OCI-LY3 (cell line): Measurements from ENCODE around the gene SYNGR2.

Experiments
- H2AFZ ChIP-seq: fragments of 200-600, 300-600 bp; shearing (Covaris generic); 2 replicates; pipeline ENCODE4 v1.6.0; 2014; ENCODE audit warnings: antibody characterized with exemption, low read depth, low read length
- H3K27ac ChIP-seq: fragments of 200-600, 300-600 bp; sonication (generic); 2 replicates; pipeline ENCODE4 v1.5.1; 2014; ENCODE audit warnings: mild to moderate bottlenecking, low read length, moderate library complexity, mixed read lengths
- H3K27me3 ChIP-seq: fragments of 200-600, 300-600 bp; sonication (generic); 2 replicates; pipeline ENCODE4 v1.6.1; 2014; ENCODE audit warnings: low read depth, low read length, mixed read lengths
- H3K36me3 ChIP-seq: fragments of 200-600, 300-600 bp; sonication (generic); replicated peaks from 2 replicates; pipeline ENCODE3; 2014; ENCODE audit warnings: low read depth, low read length, mixed read lengths
- H3K4me1 ChIP-seq: fragments of 300-600, 200-600 bp; sonication (generic); 2 replicates; pipeline ENCODE4 v1.6.1; 2014; ENCODE audit warnings: low read length, mixed read lengths
- H3K4me2 ChIP-seq: fragments of 200-600, 300-600 bp; sonication (generic); 2 replicates; pipeline ENCODE4 v1.6.1; 2014; ENCODE audit warnings: low read length, mixed read lengths
- H3K4me3 ChIP-seq: fragments of 300-600, 200-600 bp; sonication (generic); 2 replicates; pipeline ENCODE4 v1.5.1; 2014; ENCODE audit warnings: antibody characterized with exemption, mild to moderate bottlenecking, low read length, moderate library complexity
- H3K79me2 ChIP-seq: fragments of 300-600, 200-600 bp; shearing (Covaris generic); 2 replicates; pipeline ENCODE4 v1.6.1; 2014; ENCODE audit warnings: mild to moderate bottlenecking, low read length, mixed read lengths
- H3K9ac ChIP-seq: fragments of 300-600, 200-600 bp; shearing (Covaris generic); 2 replicates; pipeline ENCODE4 v1.6.0; 2014; ENCODE audit warnings: mild to moderate bottlenecking, low read length, moderate library complexity
- H3K9me3 ChIP-seq: fragments of 200-600, 300-600 bp; shearing (Covaris generic); 2 replicates; pipeline ENCODE4 v1.6.1; 2014; ENCODE audit warnings: low read length, mixed read lengths; ENCODE audit not compliant: insufficient read depth
- H4K20me1 ChIP-seq: fragments of 200-600, 300-600 bp; sonication (generic); 2 replicates; pipeline ENCODE4 v1.6.1; 2016; ENCODE audit warnings: low read length, mixed read lengths; ENCODE audit not compliant: insufficient read depth
- EZH2phosphoT487 ChIP-seq: fragments of 200-600 bp; shearing (Covaris generic); IDR thresholded peaks from 2 replicates; pipeline ENCODE4 v1.6.1; 2018; ENCODE audit warnings: antibody characterized with exemption, mixed run types, low read depth
- TF ChIP-seq, protein P1 (sequence below): fragments of 200-600, 300-600 bp; sonication (generic); IDR thresholded peaks from 2 replicates; pipeline ENCODE4 v1.5.1; 2014; ENCODE audit warnings: antibody characterized with exemption, low read length, low read depth

The SYNGR2 gene

DNA sequence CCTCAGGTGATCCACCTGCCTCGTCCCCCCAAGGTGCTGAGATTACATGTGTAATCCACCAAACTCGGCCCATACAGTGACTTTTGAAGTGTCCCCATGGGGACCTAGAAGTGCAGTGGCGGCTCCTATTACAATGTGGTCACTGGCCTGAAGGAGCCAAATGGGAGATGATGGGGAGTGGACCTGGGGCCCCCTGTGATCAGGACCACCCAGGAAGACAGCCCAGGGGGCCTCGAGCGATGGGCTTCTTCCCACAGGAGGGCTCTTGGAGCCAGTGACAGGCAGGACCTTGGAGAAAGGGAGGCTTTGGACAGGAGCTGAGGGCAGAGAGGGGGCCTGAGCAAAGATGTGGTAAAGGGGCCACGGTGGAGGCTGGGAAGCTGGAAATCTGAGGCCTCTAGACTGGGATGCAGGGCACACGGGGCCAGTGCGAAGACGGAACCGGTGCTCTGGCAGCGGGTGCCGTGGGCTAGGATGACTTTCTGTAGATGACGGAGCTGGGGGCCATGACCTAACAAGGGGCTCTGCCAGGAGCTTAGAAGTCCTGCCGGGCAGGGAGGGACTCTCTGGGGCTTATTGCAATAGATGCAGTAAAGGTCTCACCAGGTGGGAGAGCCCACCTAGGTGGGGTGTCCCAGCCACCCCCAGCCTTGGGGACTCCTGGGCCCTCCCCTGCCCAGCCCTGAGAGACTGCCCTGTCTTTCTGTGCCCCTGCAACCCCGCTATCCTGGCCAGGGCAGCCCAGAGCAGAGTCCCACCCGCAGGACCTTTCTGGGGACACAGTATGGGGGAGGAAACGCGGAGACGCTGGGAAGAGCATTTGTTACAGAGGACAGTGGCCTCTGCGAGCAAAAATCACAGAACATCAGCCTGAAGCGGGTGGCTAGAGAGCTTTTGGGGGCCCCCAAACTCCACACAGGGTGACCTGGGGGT, 24.9 kb upstream of the SYNGR2 start:
- no peaks in the 10 kb centered on the region for H4K20me1 ChIP-seq
- H3K36me3 ChIP-seq: peaks cover 5% of the 10 kb centered on the region
- no peaks in the 10 kb centered on the region for H3K9me3 ChIP-seq
- peak overlapping the region; percentile 61 for H3K4me2 ChIP-seq
- peak overlapping the region; percentile 79 for H3K9ac ChIP-seq
- H3K79me2 ChIP-seq: peaks cover 3% of the 10 kb centered on the region; the same call in 1 of the 2 replicates
- no peak overlapping the region for H3K4me3 ChIP-seq
- H3K27me3 ChIP-seq: no peaks in the 10 kb centered on the region
- no peak for TF ChIP-seq EZH2phosphoT487
- TF ChIP-seq, protein P1, sequence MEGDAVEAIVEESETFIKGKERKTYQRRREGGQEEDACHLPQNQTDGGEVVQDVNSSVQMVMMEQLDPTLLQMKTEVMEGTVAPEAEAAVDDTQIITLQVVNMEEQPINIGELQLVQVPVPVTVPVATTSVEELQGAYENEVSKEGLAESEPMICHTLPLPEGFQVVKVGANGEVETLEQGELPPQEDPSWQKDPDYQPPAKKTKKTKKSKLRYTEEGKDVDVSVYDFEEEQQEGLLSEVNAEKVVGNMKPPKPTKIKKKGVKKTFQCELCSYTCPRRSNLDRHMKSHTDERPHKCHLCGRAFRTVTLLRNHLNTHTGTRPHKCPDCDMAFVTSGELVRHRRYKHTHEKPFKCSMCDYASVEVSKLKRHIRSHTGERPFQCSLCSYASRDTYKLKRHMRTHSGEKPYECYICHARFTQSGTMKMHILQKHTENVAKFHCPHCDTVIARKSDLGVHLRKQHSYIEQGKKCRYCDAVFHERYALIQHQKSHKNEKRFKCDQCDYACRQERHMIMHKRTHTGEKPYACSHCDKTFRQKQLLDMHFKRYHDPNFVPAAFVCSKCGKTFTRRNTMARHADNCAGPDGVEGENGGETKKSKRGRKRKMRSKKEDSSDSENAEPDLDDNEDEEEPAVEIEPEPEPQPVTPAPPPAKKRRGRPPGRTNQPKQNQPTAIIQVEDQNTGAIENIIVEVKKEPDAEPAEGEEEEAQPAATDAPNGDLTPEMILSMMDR: no peak
- H2AFZ ChIP-seq: no peak overlapping the region
- peak overlapping the region; percentile 94 for H3K27ac ChIP-seq
- H3K4me1 ChIP-seq: peaks cover 91% of the 10 kb centered on the region

DNA sequence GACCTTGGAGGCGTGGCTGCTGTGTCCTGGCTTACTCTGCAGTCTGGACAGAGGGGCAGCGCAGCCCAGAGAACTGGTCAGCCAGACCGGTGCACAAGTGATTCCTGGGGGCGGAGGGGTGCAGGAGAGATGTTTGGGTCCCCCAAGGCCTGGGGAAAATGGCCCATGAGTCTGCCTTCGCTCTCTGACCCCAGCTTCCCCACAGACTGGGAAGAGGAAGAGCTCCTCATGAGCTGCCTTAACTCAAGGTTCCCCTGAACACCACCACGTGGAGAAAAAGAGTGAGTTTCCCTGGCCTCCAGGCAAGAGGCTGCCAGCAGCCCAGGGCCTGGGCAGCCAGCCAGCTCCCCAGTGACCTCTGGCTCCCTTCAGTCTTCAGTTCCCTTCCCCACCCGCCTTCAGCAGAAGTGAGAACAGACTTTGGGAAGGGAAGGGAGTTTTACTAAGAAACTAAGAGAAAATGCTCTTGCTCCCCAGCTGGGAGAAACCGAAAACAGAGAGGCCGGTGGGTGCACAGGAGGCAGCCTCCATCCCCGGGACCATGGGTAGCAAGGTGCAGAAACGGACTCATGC, 24.1 kb upstream of the SYNGR2 start:
- peak overlapping the region; percentile 79 for H3K9ac ChIP-seq
- peak overlapping the region; percentile 61 for H3K4me2 ChIP-seq
- no peaks in the 10 kb centered on the region for H3K9me3 ChIP-seq
- no peak overlapping the region for H2AFZ ChIP-seq
- H3K4me1 ChIP-seq: peaks cover 91% of the 10 kb centered on the region
- no peaks in the 10 kb centered on the region for H3K27me3 ChIP-seq
- no peaks in the 10 kb centered on the region for H4K20me1 ChIP-seq
- H3K4me3 ChIP-seq: no peak overlapping the region
- H3K27ac ChIP-seq: peak overlapping the region; percentile 94
- peaks cover 6% of the 10 kb centered on the region; the same call in 1 of the 2 replicates for H3K79me2 ChIP-seq
- peaks cover 5% of the 10 kb centered on the region for H3K36me3 ChIP-seq
- TF ChIP-seq, protein P1: no peak

DNA sequence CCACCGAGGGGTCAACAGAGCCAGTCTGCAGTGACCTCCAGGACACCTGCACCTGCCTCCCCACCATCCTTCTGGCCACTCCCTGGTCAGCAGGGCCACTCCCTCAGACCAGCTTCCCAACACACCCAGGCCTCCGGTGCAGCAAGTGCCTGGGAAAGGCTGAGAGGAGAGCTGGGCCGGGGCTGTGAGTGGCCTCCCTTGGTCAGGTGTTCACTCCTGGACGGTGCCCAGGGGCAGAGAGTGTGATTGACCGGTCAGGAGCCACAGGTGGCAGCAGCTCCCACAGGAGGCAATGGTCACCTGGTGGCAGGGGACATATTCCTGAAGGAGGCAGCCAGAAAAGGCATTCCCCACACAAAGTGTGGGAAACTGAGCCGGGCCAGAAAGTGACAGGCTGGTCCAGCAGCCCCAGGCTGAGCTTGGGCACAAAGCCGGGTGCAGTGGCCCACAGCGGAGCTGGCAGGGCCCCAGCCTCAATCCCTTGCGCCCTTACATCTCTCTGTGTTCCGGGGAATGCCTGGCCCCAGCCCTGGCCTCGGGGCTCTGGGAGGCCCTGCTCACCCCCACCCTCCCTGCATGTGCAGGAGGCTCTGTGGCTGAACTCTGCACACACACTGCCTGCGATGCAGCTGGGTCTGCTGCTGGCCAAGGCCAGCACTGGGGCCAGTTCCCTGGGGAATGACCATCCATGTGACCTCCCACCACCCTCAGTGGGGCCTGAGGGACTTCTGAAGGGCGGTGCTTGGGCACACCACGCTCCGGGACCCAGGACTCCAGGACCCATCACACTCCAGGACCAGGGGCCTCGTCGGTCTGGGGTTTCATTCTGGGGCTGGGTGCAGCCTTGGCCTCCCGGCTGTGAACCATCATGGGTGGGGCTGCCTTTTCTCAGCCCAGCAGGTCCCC, 23.4 kb upstream of the SYNGR2 start:
- Histone ChIP-seq H3K27me3 (no peaks in the 10 kb centered on the region), H3K79me2 (peaks cover 6% of the 10 kb centered on the region; the same call in 1 of the 2 replicates), H3K9ac (peak overlapping the region; percentile 79), H3K4me2 (peak overlapping the region; percentile 61), H2AFZ (peak overlapping the region; percentile 27; the same call in 1 of the 2 replicates), H4K20me1 (no peaks in the 10 kb centered on the region), H3K36me3 (peaks cover 5% of the 10 kb centered on the region), H3K9me3 (no peaks in the 10 kb centered on the region), H3K4me1 (peaks cover 89% of the 10 kb centered on the region), H3K27ac (peak overlapping the region; percentile 94), H3K4me3 (0 out of 2 replicates have a peak overlapping the region, but pooled peaks have one; percentile 5)
- TF ChIP-seq, protein P1: no peak
- no peak for TF ChIP-seq EZH2phosphoT487
